CD8-positive, alpha-beta memory T cell (primary cell): ENCODE results near the gene GAB2. TPM values are rescaled to one million over a fixed set of nuclear protein-coding genes. Genes with fewer than 3 reads are reported as not detected.

ENCODE experiments used
- CTCF ChIA-PET: fragments of 350-600 bp; sonication (Branson Sonifier 250); formaldehyde crosslinking; loops from one replicate; lab custom pipeline; 2021; ENCODE audit warnings: antibody characterized with exemption; lab: Charles Lee
- POLR2A ChIA-PET: fragments of 350-600 bp; sonication (Branson Sonifier 250); formaldehyde crosslinking; loops from one replicate; lab custom pipeline; 2021; ENCODE audit warnings: antibody characterized with exemption; lab: Charles Lee
- DNase-seq, 5 donors: peaks; one replicate each; pipeline versions ENCODE4 v3.0.0 to v3.0.0-alpha.2; 2020 to 2022; ENCODE audit warnings: mixed read lengths in 1 of 5
- H3K27ac ChIP-seq: one replicate; pipeline ENCODE4 v1.7.0; 2013; ENCODE audit warnings: low read depth, mild to moderate bottlenecking, low read length, moderate library complexity
- H3K27me3 ChIP-seq: 2 replicates; pipeline ENCODE4 v1.7.0; 2013; ENCODE audit warnings: low read length, mild to moderate bottlenecking; ENCODE audit not compliant: insufficient read depth, poor library complexity, severe bottlenecking
- H3K36me3 ChIP-seq: 2 replicates; pipeline ENCODE4 v1.7.0; 2013; ENCODE audit warnings: mild to moderate bottlenecking, low read length, moderate library complexity; ENCODE audit not compliant: insufficient read depth
- H3K4me1 ChIP-seq: 2 replicates; pipeline ENCODE4 v1.7.0; 2013; ENCODE audit warnings: mild to moderate bottlenecking, low read length, moderate library complexity; ENCODE audit not compliant: insufficient read depth
- H3K4me3 ChIP-seq: 2 replicates; pipeline ENCODE4 v1.7.0; 2013; ENCODE audit warnings: mild to moderate bottlenecking, low read length
- H3K9me3 ChIP-seq: 2 replicates; pipeline ENCODE4 v1.7.0; 2013; ENCODE audit warnings: mild to moderate bottlenecking, low read length
- H3K27ac Mint-ChIP-seq, 8 donors: one replicate each; pipeline ENCODE4 v1.8.0; 2020 to 2021; ENCODE audit warnings: mixed read lengths in 8 of 8, mild to moderate bottlenecking in 6 of 8, inconsistent platforms in 3 of 8, moderate library complexity in 3 of 8
- H3K27me3 Mint-ChIP-seq, 2 donors: one replicate each; pipeline ENCODE4 v1.8.0; 2020 to 2021; ENCODE audit warnings: mixed read lengths in 2 of 2, mild to moderate bottlenecking in 1 of 2, moderate library complexity in 1 of 2
- H3K36me3 Mint-ChIP-seq, 3 donors: one replicate each; pipeline ENCODE4 v1.8.0; 2020 to 2021; ENCODE audit warnings: mixed read lengths in 3 of 3, inconsistent platforms in 1 of 3, mild to moderate bottlenecking in 1 of 3
- H3K4me1 Mint-ChIP-seq, 3 donors: one replicate each; pipeline ENCODE4 v1.8.0; 2020 to 2021; ENCODE audit warnings: mixed read lengths in 3 of 3, inconsistent platforms in 1 of 3, mild to moderate bottlenecking in 1 of 3
- H3K4me3 Mint-ChIP-seq, 7 donors: one replicate each; pipeline ENCODE4 v1.8.0; 2020 to 2021; ENCODE audit warnings: mixed read lengths in 7 of 7, mild to moderate bottlenecking in 6 of 7, moderate library complexity in 4 of 7, inconsistent platforms in 2 of 7
- H3K9me3 Mint-ChIP-seq, 5 donors: one replicate each; pipeline ENCODE4 v1.8.0; 2020 to 2022; ENCODE audit warnings: mixed read lengths in 5 of 5, mild to moderate bottlenecking in 3 of 5, moderate library complexity in 2 of 5, inconsistent platforms in 1 of 5
- polyA plus RNA-seq: library from polyadenylated mRNA; unstranded; fragments of 300-500 nt; fragmentation: Illumina TruSeq; gene quantifications from one replicate; pipeline ENCODE4 v1.2.3, GENCODE V29; 2021
- total RNA-seq, 2 experiments: library from RNA; stranded (reverse); gene quantifications; one replicate each; pipeline ENCODE4 v1.2.3, GENCODE V29; 2021

The GAB2 gene
- total and polyA plus RNA-seq, 3 experiments from 2014 or later: 2.9 to 4.3 TPM; not detected in 1

DNA sequence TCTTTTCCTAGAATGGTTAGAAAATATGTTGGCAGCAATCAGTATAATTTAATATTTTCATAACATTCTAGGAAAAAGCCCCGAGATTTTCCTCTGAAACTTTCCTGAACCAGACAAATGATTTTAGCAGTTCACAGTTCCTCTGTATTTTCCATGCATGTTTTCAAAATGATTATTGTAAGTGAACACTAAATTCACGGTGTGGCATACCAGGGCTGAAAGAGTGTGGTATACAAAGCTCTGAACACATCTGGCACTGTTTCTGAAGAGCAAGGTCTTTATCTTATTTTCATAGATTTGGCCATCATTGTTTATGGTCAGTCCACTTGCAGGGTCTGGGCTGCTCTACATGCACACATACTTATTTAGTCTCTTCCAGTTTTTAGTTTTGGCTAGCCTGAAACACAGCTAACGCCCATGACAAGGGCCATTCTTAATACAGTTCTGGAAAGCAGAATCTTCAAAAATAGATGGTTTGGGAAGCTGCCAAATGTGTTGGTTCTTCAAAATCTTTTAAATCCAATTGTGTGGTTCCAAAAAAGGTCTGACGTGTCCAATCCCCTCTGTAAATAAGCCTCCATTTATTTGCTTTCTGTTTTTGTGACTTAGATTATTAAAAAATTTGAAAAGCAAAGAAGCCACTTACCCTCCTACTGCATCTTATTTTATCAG is 7.9 kb upstream of the GAB2 start:
- Histone ChIP-seq H3K9me3 (no peaks in the 10 kb centered on the region), H3K27ac (no peak overlapping the region), H3K36me3 (no peaks in the 10 kb centered on the region), H3K27me3 (no peaks in the 10 kb centered on the region), H3K4me1 (no peaks in the 10 kb centered on the region), H3K4me3 (no peak overlapping the region)
- peaks cover 0 to 4% (median 4%) of the 10 kb centered on the region in 3 donors for H3K36me3 Mint-ChIP-seq
- H3K27me3 Mint-ChIP-seq: peaks cover 5 to 9% of the 10 kb centered on the region in 2 donors
- no peaks in the 10 kb centered on the region for H3K9me3 Mint-ChIP-seq
- ChIA-PET POLR2A (no interaction called here), CTCF (interaction anchor here (0.9 kb wide), 1 partner anchor 14 kb away, joined by 3 read pairs; no protein-coding TSS in a partner anchor)
- H3K27ac Mint-ChIP-seq: no peak overlapping the region
- peaks cover 0 to 8% (median 6%) of the 10 kb centered on the region in 3 donors for H3K4me1 Mint-ChIP-seq
- no peak for DNase-seq
- no peak overlapping the region for H3K4me3 Mint-ChIP-seq

GRCh38 chr11:78424334-78425270 is 7.0 kb upstream of the GAB2 start:
- peaks cover 0 to 10% (median 9%) of the 10 kb centered on the region in 3 donors for H3K4me1 Mint-ChIP-seq
- Histone ChIP-seq H3K36me3 (no peaks in the 10 kb centered on the region), H3K4me1 (no peaks in the 10 kb centered on the region), H3K27me3 (no peaks in the 10 kb centered on the region), H3K27ac (no peak overlapping the region), H3K9me3 (no peaks in the 10 kb centered on the region), H3K4me3 (no peak overlapping the region)
- H3K36me3 Mint-ChIP-seq: peaks cover 0 to 3% (median under 1%) of the 10 kb centered on the region in 3 donors
- H3K27ac Mint-ChIP-seq: peak overlapping the region in 1 of 8 donors; percentile 75
- no peak overlapping the region for H3K4me3 Mint-ChIP-seq
- POLR2A ChIA-PET: no interaction called here
- CTCF ChIA-PET: interaction anchor here (0.9 kb wide), 1 partner anchor 15 kb away, joined by 3 read pairs; no protein-coding TSS in a partner anchor
- no peaks in the 10 kb centered on the region for H3K9me3 Mint-ChIP-seq
- H3K27me3 Mint-ChIP-seq: peaks cover 10 to 11% of the 10 kb centered on the region in 2 donors
- no peak for DNase-seq

GRCh38 chr11:78423241-78423640 is 5.6 kb upstream of the GAB2 start:
- no peaks in the 10 kb centered on the region for H3K9me3 ChIP-seq
- Mint-ChIP-seq H3K4me1 (peaks cover 9 to 17% (median 17%) of the 10 kb centered on the region in 3 donors), H3K9me3 (no peaks in the 10 kb centered on the region), H3K27ac (no peak overlapping the region), H3K27me3 (peaks cover 11 to 18% of the 10 kb centered on the region in 2 donors), H3K4me3 (no peak overlapping the region), H3K36me3 (peaks cover 0 to 1% (median 0%) of the 10 kb centered on the region in 3 donors)
- H3K27ac ChIP-seq: no peak overlapping the region
- peaks cover 7% of the 10 kb centered on the region for H3K27me3 ChIP-seq
- H3K36me3 ChIP-seq: no peaks in the 10 kb centered on the region
- POLR2A ChIA-PET: no interaction called here
- no peak overlapping the region for H3K4me3 ChIP-seq
- CTCF ChIA-PET: no interaction called here
- peaks cover 4% of the 10 kb centered on the region for H3K4me1 ChIP-seq
- DNase-seq: no peak

DNA sequence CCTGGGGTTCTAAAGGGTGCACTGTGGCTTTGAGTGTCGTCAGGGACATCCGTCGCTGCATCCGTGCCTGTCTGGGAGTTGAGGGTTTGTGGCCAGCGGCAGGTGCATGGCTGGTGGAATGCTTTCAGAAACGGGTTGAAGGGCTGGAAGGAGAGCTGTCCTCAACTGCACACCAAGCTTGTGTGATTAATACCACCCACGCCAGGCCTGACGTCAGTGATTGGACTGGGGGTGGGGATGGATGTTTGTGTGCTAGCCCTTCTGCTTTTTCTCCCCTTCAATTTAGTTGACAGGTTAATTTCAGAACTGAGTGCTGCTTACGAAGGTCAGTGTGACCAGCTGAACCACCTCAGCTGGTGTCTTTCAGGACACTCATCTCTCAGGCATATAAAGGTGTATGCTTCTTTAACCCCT is 3.2 kb upstream of the GAB2 start:
- peaks cover 0 to 3% (median 1%) of the 10 kb centered on the region in 3 donors for H3K36me3 Mint-ChIP-seq
- no peaks in the 10 kb centered on the region for H3K9me3 Mint-ChIP-seq
- peaks cover 19 to 28% (median 28%) of the 10 kb centered on the region in 3 donors for H3K4me1 Mint-ChIP-seq
- DNase-seq: no peak
- no peak overlapping the region for H3K4me3 ChIP-seq
- H3K27me3 Mint-ChIP-seq: peaks cover 11 to 18% of the 10 kb centered on the region in 2 donors
- H3K27ac Mint-ChIP-seq: peak overlapping the region in 1 of 8 donors; percentile 72
- no peaks in the 10 kb centered on the region for H3K9me3 ChIP-seq
- H3K4me3 Mint-ChIP-seq: peak overlapping the region in 1 of 7 donors; percentile 29
- H3K27ac ChIP-seq: no peak overlapping the region
- no peaks in the 10 kb centered on the region for H3K36me3 ChIP-seq
- peaks cover 9% of the 10 kb centered on the region for H3K27me3 ChIP-seq
- ChIA-PET POLR2A (no interaction called here), CTCF (interaction anchor here (1.7 to 7.1 kb wide), 2 partner anchors 10 to 144 kb away, joined by 8 to 78 read pairs; no protein-coding TSS in a partner anchor)
- H3K4me1 ChIP-seq: peaks cover 6% of the 10 kb centered on the region

DNA sequence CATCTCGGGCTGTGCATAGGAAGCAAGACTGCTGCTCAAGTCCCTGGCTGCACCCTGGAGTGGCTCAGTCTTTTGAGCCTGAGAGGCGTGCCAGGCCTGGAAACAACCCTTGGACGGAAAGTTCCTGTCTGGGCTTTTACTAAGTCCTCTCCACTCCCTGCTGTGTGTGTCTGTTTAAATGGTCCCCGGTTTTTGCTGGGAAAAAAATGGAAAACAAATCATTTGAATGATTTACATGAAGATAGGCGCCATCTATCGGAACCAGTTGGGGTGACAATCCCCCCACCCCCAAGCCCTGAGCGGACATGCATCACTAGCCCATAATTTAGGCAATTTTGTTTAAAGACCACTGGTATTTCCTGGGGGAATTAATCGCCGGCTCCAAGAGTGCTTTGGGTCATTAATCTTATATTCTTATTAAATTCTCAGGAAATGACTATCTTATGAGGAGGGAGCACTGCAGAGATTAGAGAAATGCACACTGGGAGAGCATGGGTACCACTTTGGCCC is 2.7 kb upstream of the GAB2 start:
- H3K27me3 ChIP-seq: peaks cover 9% of the 10 kb centered on the region
- ChIA-PET CTCF (interaction anchor here (0.7 to 7.1 kb wide), 5 partner anchors 11 to 281 kb away, joined by 3 to 78 read pairs (median 8); partner anchors contain the start of gene ALG8), POLR2A (no interaction called here)
- H3K4me3 ChIP-seq: no peak overlapping the region
- H3K27ac ChIP-seq: no peak overlapping the region
- H3K9me3 Mint-ChIP-seq: no peaks in the 10 kb centered on the region
- peaks cover 0 to 3% (median 1%) of the 10 kb centered on the region in 3 donors for H3K36me3 Mint-ChIP-seq
- H3K27me3 Mint-ChIP-seq: peaks cover 11 to 18% of the 10 kb centered on the region in 2 donors
- peak; percentile 16 to 60 (median 28) for DNase-seq
- peaks cover 19 to 28% (median 28%) of the 10 kb centered on the region in 3 donors for H3K4me1 Mint-ChIP-seq
- H3K4me3 Mint-ChIP-seq: peak overlapping the region in 2 of 7 donors; percentile 46 to 81
- H3K4me1 ChIP-seq: peaks cover 6% of the 10 kb centered on the region
- no peak overlapping the region for H3K27ac Mint-ChIP-seq
- no peaks in the 10 kb centered on the region for H3K9me3 ChIP-seq
- H3K36me3 ChIP-seq: no peaks in the 10 kb centered on the region

DNA sequence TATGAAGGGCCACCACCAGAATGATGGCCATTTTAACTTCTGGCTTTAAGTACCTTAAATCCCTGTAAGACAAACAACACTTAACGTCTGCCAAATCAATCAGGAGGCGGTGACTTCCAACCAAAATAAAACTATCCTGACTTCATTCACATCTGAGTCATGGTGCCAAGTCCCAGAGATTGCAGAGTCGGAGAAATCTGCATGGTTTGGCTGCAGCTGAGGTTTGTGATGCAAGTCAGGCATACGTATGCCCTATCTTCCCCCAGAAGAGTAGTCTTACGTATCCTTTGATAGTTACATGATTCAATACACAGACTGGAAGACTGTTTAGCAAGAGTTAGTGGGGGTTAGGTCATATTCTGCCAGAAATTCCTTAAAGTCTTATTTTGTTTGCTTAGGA is 1.7 kb upstream of the GAB2 start:
- Histone ChIP-seq H3K27ac (no peak overlapping the region), H3K4me1 (peaks cover 6% of the 10 kb centered on the region), H3K36me3 (no peaks in the 10 kb centered on the region), H3K27me3 (peaks cover 9% of the 10 kb centered on the region), H3K9me3 (no peaks in the 10 kb centered on the region), H3K4me3 (no peak overlapping the region)
- no peaks in the 10 kb centered on the region for H3K9me3 Mint-ChIP-seq
- H3K27me3 Mint-ChIP-seq: peaks cover 11 to 18% of the 10 kb centered on the region in 2 donors
- no peak for DNase-seq
- peaks cover 0 to 3% (median 1%) of the 10 kb centered on the region in 3 donors for H3K36me3 Mint-ChIP-seq
- H3K4me3 Mint-ChIP-seq: peak overlapping the region in 6 of 7 donors; percentile 41 to 93 (median 85)
- ChIA-PET CTCF (interaction anchor here (0.7 to 7.1 kb wide), 8 partner anchors 10 to 280 kb away, joined by 3 to 78 read pairs (median 4); partner anchors contain the start of gene ALG8), POLR2A (interaction anchor here (0.8 to 1.6 kb wide), 3 partner anchors 8 to 339 kb away, joined by 3 to 6 read pairs (median 4); partner anchors contain the start of genes NARS2 and NDUFC2)
- peaks cover 19 to 28% (median 28%) of the 10 kb centered on the region in 3 donors for H3K4me1 Mint-ChIP-seq
- H3K27ac Mint-ChIP-seq: peak overlapping the region in 2 of 8 donors; percentile 59 to 81

GRCh38 chr11:78418584-78419211 is 1.1 kb upstream of the GAB2 start:
- no peak for DNase-seq
- H3K4me1 Mint-ChIP-seq: peaks cover 19 to 28% (median 28%) of the 10 kb centered on the region in 3 donors
- Histone ChIP-seq H3K4me3 (peak overlapping the region; percentile 62), H3K27me3 (peaks cover 9% of the 10 kb centered on the region), H3K9me3 (no peaks in the 10 kb centered on the region), H3K27ac (peak overlapping the region; percentile 65), H3K36me3 (no peaks in the 10 kb centered on the region), H3K4me1 (peaks cover 6% of the 10 kb centered on the region)
- no peaks in the 10 kb centered on the region for H3K9me3 Mint-ChIP-seq
- peaks cover 0 to 3% (median 1%) of the 10 kb centered on the region in 3 donors for H3K36me3 Mint-ChIP-seq
- H3K27me3 Mint-ChIP-seq: peaks cover 11 to 18% of the 10 kb centered on the region in 2 donors
- ChIA-PET POLR2A (interaction anchor here (0.8 to 1.6 kb wide), 4 partner anchors 8 to 339 kb away, joined by 3 to 6 read pairs (median 4); partner anchors contain the start of genes ALG8, NARS2 and NDUFC2), CTCF (interaction anchor here (0.6 to 7.1 kb wide), 8 partner anchors 11 to 279 kb away, joined by 3 to 78 read pairs (median 4); partner anchors contain the start of gene ALG8)
- peak overlapping the region in 7 of 8 donors; percentile 23 to 85 (median 61) for H3K27ac Mint-ChIP-seq
- H3K4me3 Mint-ChIP-seq: peak overlapping the region; percentile 80 to 93 (median 85)
